ENCODE measurements around the gene SCNN1A. TPM values are rescaled to one million over a fixed set of nuclear protein-coding genes. Genes with fewer than 3 reads are reported as not detected.

Gene SCNN1A
- total and polyA plus RNA-seq, 2 of the 13 experiments (the other 11 are each of a cell fraction or from before 2014, with no cell fraction given), result 1.5 to 14.6 TPM

GRCh38 chr12:6341417-6342139 is 33.8 kb downstream of the SCNN1A start, which contains the start of gene TNFRSF1A (continued):
- TF ChIP-seq ZNF441 (CRISPR knock-in tag; IDR thresholded peaks at IDR 0.05; ENCODE audit: borderline replicate concordance) (0 out of 2 replicates have a peak, but pooled peaks have one; percentile 26), SNAPC5 (CRISPR knock-in tag; IDR thresholded peaks at IDR 0.05; ENCODE audit: borderline replicate concordance) (no peak), SALL1 (CRISPR knock-in tag; IDR thresholded peaks at IDR 0.05) (peak; percentile 74), ZNF446 (CRISPR knock-in tag; IDR thresholded peaks at IDR 0.05) (no peak), CAMTA2 (CRISPR knock-in tag; IDR thresholded peaks at IDR 0.05; ENCODE audit: borderline replicate concordance) (no peak), ZFYVE20 (CRISPR knock-in tag; IDR thresholded peaks at IDR 0.05; ENCODE audit: borderline replicate concordance, low read depth) (no peak), HNRNPUL1 (IDR thresholded peaks at IDR 0.05; ENCODE audit: low read depth, low read length) (no peak), GPN1 (CRISPR knock-in tag; IDR thresholded peaks at IDR 0.05; ENCODE audit: borderline replicate concordance) (no peak), ZBTB1 (CRISPR knock-in tag; IDR thresholded peaks at IDR 0.05; ENCODE audit: borderline replicate concordance) (no peak), MBNL3 (CRISPR knock-in tag; conservative IDR thresholded peaks at IDR 0.05) (no peak), ZFP36L1 (CRISPR knock-in tag; IDR thresholded peaks at IDR 0.05) (peak; percentile 57; the same call in 1 of the 2 replicates), ZNF253 (CRISPR knock-in tag; IDR thresholded peaks at IDR 0.05; ENCODE audit: borderline replicate concordance) (no peak; the same call in 1 of the 2 replicates), PHF8 (CRISPR knock-in tag; IDR thresholded peaks at IDR 0.05) (peak; percentile 66), PRPF4 (IDR thresholded peaks at IDR 0.05; ENCODE audit: low read depth, low read length, poor library complexity, severe bottlenecking) (no peak), MLXIP (CRISPR knock-in tag; IDR thresholded peaks at IDR 0.05; ENCODE audit: borderline replicate concordance) (no peak; the same call in 1 of the 2 replicates), ZEB1 (IDR thresholded peaks at IDR 0.05; ENCODE audit: insufficient replicate concordance, low read depth) (no peak), FOXM1 (CRISPR knock-in tag; IDR thresholded peaks at IDR 0.05) (no peak)
- TF ChIP-seq, protein P1, sequence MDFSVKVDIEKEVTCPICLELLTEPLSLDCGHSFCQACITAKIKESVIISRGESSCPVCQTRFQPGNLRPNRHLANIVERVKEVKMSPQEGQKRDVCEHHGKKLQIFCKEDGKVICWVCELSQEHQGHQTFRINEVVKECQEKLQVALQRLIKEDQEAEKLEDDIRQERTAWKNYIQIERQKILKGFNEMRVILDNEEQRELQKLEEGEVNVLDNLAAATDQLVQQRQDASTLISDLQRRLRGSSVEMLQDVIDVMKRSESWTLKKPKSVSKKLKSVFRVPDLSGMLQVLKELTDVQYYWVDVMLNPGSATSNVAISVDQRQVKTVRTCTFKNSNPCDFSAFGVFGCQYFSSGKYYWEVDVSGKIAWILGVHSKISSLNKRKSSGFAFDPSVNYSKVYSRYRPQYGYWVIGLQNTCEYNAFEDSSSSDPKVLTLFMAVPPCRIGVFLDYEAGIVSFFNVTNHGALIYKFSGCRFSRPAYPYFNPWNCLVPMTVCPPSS (IDR thresholded peaks at IDR 0.05), result no peak
- TF ChIP-seq, protein P2, sequence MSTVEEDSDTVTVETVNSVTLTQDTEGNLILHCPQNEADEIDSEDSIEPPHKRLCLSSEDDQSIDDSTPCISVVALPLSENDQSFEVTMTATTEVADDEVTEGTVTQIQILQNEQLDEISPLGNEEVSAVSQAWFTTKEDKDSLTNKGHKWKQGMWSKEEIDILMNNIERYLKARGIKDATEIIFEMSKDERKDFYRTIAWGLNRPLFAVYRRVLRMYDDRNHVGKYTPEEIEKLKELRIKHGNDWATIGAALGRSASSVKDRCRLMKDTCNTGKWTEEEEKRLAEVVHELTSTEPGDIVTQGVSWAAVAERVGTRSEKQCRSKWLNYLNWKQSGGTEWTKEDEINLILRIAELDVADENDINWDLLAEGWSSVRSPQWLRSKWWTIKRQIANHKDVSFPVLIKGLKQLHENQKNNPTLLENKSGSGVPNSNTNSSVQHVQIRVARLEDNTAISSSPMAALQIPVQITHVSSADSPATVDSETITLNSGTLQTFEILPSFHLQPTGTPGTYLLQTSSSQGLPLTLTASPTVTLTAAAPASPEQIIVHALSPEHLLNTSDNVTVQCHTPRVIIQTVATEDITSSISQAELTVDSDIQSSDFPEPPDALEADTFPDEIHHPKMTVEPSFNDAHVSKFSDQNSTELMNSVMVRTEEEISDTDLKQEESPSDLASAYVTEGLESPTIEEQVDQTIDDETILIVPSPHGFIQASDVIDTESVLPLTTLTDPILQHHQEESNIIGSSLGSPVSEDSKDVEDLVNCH (CRISPR knock-in tag; IDR thresholded peaks at IDR 0.05), result no peak

Measured in HepG2 (cell line).